ENCODE measurements around the gene MACROD1.

Gene MACROD1

DNA sequence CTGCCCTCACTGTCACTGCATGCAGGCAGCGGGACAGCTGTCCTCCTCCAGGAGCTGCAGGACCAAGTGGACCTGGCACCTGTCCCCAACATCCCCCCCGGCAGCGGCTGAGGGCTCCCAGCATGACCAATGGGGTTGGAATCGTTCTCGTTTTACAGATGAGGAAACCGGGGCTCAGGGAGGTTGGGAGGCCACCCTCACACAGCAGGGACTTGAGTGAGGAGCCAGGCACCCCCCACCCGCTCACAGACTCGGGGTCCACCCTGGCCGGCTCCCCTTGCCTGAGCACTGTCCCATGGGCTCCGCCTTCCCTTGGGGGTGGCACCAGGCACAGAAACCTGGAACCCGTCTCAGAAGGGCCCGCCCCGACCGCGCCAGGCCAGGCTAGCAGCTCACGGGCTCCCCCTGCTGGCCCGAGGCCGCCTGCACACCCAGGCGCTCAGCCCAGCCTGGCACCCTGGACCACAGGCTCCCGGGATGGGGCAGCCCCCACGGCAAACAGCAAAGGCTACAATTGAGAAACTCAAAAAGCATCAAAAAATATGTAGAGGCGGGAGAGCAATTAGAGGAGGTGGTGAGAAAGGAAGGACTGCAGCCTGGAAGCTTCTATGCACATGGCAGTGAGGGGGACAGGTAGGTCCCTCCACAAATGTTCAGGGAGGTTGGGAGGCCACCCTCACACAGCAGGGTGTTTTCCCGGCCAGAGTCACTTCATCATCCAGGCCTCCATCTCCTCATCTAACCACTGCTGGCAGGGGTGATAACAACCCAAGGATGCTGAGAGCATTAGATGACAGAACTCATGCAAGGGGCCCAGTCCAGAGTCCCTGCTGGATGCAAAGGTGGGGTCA lies 12.8 kb downstream of the MACROD1 start:
- H3K4me3 ChIP-seq (ENCODE audit: low read depth, low read length) = no peak overlapping the region

DNA sequence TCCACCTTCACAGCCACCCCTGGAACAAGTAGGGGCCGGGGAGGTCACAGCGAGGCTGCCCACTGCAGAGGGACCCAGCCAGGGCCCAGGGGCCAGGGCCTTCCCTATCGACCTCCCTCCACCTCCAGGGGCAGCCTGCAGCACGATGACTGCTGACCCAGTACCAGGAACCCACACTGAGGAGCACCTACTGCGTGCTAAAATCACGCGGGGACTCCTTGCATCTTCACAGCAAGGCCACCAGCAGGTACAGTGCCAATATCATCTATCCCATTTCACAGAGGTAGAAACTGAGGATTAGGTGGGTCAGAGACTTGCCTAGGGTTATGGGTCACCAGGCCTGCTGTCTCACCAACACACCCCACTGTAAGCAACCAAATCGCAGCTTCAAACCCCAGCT lies 14.6 kb downstream of the MACROD1 start:
- H3K4me3 ChIP-seq (ENCODE audit: low read depth, low read length) = no peak overlapping the region

DNA sequence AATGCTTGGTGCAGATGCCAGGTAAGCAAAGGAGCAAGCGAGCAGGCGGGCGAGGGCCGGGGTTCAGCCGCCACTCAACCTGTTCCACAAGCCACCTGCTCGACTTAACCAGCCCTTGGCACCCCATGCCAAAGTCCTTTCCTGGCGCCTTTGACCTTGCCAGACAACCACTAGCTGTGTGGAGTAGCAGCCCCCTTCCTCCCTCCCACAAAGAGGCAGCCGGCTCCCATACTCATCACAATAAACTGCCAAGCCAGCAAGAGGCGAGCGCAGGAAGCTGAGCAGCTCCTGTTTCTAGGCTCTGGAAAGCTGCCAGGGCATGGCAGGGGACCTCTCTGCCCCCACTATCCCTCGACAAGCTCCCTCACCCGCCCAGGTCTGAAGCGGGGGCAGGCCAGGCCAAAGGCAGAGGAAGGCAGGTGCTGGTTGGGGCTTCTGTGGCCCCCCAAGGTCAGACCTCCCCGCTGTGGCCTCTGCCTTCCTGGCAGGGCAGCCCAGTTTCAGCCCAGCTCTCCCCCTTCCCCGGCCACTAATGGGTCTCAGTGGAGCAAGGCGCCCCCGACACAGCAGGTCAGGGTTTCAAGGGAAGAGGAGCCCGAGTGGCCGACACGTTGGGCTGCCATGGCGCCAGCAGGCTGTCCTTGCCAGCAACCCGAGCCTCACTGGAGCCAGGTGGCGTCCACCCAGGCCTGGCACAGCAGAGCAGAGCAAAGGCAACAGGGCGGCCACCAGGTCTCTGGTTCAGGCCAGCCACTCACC lies 15.3 kb downstream of the MACROD1 start:
- no peak overlapping the region for H3K4me3 ChIP-seq (ENCODE audit: low read depth, low read length)

DNA sequence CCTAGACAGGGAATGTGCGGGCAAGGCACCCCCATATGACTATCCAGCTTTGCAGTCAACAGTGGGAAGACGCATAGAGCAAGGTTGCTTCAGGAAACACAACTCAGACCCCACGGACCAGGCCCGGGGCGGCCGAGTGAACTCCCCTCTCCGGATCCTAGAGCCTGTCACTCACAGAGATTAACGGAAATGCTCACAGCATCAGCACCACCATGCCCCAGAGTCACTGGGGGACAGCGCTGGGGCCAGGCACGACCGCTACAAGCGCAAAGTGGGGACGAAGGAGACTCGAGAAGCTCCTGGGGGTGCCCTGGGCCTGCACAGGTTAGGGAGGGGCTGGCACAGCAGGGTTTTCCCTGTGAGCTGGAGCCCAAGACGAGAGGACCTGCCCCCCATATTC lies 15.9 kb downstream of the MACROD1 start:
- H3K4me3 ChIP-seq (ENCODE audit: low read depth, low read length) = no peak overlapping the region

DNA sequence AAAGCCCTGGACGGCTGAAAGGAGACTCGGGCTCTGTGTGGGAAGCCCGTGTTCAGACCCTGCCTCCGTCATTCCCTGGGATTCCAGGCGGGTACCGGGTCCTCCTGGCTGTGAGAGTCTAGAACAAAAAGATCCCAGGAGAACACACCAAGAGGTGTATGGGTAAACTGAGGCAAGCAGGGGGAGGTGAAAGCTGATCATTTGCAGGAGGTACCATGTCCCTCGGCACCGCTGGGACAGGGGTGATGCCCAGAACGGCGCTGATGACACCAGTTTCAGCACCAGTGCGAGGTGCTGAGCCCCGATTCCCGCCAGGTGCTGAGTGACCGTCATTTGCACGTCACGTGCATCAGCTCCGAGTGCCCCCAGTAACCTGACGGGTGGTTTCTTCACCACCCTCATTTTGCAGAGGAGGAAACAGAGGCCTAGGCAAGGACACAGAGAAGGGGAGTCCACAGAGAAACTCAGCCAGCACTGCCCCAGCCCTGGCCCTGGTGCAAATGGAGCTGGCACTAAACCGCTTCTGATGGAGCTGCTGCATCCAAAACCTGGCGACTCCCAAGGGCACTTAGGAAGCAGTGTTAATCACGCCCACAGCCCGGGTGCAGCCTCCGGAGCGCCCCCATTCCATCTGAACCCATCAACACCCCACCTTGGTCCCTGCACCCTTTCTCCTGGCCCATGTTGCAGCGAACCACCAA lies 16.8 kb downstream of the MACROD1 start:
- no peak overlapping the region for H3K4me3 ChIP-seq (ENCODE audit: low read depth, low read length)

DNA sequence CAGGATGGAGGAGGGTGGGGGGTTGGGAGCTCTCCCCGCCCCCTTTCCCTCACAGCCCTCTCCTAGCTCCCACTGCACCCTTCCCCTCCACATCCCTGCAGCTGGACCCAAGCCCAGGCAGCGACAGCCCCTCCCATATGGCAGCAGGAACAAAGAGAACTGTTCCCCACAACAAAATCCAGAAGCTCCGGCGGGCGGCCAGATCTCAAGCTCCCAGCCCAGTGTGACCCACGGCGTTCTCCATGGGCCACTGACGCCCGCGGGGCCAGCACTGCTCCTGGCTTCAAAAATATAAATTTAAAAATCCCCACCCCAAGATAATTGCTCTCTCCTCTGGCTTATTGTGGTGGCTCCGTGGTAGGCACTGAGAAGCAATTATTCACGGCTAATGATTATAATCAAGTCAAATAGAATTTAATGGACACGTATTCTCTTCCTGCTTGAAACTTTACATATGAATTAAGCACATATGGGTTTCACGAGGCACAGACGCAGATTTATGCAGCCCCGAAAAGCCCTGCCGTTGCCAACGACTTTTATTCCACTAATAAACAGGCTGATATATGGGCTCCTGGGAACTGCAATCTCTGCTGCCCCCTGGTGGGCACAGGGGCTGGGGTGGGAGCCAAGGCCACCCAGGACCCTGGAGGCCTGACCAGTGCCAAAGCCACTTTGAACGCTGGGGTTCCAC lies 17.5 kb downstream of the MACROD1 start:
- H3K4me3 ChIP-seq (ENCODE audit: low read depth, low read length) = no peak overlapping the region

DNA sequence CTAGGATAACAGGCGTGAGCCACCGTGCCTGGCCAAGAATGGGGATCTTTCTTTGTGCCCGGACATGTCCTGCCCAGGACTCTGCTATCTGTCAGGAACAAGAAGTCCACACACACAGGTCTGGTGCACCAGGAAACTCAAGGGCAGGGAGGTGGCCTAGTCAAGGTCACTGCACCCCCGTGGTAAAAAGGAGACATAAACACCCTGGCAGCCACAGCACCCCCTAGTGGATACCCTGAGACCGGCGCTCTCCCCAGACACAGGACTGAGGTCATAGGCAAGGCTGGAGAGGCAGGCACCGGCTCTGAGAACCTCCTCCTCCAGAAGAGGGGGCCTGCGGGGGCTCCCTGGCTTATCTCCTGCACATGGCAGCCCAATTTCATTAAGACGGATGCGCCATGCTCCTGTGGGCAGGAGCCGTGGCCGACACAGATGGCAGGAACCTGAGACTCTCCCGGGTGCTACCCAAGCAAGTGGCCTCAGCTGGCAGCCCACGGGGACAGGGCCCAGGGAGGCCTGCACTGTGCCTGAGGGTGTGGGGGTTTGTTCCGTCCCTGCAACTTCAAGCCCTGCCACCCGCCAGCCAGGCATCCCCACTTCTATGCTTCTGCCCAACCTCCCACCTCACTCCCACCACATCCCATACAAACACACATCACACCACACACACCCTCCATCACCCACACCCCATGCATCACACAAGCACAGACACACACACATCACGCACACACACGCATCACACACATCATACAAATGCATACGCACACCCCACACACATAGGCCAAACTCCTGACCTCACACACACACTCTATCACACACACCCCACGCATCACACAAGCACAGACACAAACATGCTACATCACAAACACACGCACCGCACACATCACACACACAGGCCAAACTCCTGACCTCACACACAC lies 19.6 kb downstream of the MACROD1 start:
- H3K4me3 ChIP-seq (ENCODE audit: low read depth, low read length) = no peak overlapping the region

DNA sequence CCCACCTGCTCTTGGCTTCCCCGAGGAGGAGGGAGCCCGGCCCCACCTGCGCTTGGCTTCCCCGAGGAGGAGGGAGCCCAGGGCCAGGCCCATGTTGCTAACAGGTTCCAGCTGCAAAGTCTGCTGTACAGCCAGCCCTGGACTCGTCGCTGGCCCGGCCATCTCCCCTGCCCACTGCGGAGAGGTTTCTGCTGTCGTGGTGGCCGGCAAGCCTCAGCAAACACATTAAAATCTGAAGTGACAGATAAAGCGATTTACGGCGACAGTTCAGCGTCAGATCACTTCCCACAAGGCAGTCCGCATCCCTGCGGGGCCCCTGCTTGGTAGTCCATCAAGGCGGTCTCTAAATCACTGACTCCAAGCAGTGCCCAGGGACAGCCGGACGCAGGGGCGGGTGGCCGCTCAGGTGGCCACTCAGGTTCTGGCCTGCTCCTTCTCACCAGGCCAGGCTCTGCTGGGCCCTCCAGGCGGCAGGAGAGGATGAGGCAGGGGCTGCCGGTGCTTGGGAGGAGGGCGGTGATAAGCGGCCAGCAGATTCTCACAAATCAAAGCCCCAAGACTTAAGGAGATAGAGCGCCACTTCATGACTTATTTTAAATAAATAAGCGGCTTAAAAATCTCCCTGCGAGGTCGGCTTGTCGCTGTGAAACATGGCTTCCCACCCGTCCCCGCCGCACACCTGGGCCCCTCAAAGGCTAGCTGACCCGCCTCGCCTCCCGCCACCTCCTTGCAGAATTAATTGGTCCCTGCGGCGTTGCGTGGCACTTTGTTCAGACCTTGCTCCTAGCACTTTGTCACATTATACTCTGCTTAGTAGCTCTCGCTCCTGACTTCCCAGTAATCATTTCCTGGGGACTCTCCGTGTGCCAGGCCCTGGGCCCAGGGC lies 21.1 kb downstream of the MACROD1 start:
- no peak overlapping the region for H3K4me3 ChIP-seq (ENCODE audit: low read depth, low read length)

DNA sequence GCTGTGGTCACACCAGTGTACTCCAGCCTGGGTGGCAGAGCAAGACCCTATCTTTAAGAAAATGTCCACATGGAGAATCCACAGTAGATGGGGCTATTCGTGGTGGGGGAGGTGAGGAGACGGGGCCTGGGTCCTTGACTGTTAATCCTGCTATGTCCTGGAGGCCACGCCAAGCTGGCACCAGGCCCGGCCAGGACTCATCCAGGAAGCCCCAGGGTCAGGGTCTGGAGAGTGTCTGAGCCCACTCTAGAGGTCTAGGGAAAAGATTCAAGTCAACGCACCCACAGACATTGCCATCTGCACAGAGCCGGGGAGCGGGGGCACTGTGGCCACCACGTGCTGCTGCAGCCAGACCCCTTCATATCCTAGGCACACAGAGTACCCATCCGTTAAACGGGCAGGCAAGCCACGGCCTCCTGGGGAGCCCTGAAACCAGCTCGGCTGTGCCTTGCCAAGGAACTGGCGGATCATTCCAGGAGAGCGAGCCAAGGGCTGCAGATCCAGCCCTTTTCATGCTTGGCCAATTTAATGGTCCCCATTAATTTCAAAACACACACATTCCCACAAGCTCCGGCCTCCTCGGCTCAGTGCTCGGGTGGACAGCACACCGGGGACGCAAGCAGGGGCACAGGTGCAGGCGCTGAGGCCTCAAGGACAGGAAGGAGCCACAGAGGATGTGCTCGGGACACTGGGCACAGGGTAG lies 24.7 kb downstream of the MACROD1 start:
- H3K4me3 ChIP-seq (ENCODE audit: low read depth, low read length) = no peak overlapping the region

DNA sequence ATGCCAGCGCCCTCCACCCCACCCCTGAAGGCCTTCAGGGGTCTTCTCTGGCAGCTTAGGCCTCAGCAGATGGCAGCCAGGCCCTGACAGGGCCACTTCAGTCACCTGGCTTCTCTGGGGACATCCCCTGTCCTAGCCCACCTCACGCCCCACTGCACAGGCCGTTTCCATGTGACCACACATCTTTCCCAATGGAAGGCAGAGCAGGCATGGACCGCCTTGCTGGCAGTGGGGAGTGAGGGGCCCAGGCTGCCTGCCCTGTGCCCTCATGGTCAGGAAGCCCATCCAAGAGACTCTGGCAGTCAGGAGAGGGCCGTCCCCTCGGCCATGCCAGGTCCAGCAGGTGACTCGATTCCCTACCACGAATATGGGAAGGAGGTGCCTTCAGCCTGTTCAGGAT lies 25.8 kb downstream of the MACROD1 start:
- H3K4me3 ChIP-seq (ENCODE audit: low read depth, low read length) = no peak overlapping the region

DNA sequence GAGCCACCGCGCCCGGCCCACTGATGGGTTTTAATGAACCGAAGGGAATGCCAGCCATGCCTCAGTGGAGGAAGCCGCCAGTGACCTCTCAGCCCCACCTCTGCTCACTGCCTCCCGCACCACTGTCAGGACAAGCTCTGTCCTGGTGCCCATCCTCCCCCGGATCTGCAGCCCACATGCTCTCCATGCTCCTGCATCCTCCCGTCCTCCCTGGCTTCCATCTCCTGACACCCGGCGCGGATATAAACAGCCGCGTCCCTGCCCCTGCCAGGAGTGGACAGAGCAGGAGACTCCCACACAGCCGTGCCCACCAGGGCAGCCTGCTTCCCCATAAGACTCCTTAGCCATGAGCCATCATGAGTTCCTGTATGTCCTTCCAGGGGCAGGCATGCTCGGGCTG lies 26.9 kb downstream of the MACROD1 start:
- no peak overlapping the region for H3K4me3 ChIP-seq (ENCODE audit: low read depth, low read length)

DNA sequence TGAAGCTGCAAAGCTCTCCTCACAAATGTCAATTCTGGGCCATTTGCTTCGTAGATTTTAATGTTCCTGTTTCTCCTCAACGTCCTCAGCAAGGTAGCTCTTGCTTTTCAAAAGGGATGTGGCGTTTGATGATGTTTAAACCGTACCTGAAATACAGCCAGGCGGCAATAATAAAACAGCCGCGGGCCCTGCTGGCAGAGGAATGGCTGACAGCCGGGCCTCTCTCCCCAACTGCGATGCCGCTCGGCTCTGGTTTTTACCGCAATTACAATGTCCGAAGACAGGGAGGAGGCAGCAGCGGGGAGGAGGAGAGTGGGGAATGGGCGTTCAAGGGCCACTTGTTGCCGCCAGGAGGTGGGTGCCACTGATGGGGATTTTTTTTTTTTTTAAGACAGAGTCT lies 27.5 kb downstream of the MACROD1 start:
- H3K4me3 ChIP-seq (ENCODE audit: low read depth, low read length) = no peak overlapping the region

DNA sequence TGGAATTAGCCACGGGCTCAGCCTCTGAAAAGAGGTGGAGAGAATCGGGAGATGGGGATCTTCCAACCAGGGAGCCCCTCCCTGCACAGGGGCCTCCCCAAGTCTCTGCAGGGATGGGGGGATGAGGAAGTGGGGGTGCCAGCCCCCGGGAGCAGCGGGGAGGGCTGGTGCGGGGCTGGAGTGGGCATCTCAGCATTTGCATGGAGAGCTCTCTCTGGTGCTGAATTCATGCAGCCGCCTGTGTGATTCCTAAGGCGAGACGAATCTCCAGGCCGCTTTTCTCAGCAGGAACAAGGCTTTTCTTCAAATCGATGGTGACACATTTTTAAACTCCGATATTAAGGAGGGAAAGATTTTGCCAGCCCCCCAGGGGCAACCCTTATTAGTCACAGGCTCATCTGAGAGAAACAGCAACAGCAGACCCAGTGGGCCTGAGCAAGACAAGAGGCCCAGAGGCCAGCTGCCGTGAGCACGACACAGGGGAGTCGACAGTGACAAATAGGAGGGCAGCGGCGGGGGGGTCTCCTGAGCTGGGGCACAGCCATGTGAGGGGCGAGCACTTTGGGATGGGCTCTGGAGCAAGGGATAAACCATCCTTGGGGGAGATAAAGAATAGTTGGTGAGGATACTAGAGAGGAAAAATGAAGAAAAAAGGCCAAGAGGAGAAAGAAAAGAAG lies 29.0 kb downstream of the MACROD1 start:
- no peak overlapping the region for H3K4me3 ChIP-seq (ENCODE audit: low read depth, low read length)

DNA sequence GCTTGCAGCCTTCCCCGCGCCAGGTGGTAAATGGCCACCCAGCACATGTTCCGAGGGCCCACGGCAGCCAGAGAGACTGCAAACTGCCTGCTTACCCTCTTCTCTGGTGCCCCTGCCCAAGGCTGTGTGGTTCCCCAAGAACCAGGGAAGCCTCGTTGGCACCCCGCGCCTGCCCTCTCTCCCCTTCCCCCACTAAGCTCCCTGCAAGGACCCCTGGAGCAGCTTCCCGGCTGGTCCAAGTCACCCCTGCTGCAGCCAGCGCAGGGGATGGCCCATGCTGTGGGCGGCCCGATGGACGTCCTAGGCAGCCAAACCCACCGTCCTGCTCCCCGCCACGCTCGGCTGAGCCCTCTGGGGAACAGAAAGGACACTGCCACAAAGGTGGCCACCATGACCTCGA lies 30.2 kb downstream of the MACROD1 start:
- H3K4me3 ChIP-seq (ENCODE audit: low read depth, low read length) = no peak overlapping the region

DNA sequence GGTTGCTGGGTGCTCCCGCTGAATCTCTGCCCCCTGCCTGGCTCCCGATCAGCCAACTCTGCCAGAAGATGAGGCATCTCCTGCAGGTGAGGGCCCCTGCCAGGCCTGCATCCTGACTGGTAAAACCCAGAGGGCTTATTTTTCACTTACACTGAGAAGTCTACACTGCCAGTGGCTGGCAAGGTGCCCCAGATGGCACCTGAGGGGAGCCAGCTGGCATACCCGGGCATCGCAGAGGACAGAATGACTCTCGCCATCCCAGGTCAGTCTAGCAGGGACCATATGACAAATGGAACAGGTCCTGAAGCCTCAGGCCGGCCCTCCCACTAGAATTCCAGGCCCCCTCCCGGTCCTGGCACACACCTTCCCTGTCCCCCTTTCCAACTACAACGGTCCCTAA lies 30.9 kb downstream of the MACROD1 start:
- no peak overlapping the region for H3K4me3 ChIP-seq (ENCODE audit: low read depth, low read length)

DNA sequence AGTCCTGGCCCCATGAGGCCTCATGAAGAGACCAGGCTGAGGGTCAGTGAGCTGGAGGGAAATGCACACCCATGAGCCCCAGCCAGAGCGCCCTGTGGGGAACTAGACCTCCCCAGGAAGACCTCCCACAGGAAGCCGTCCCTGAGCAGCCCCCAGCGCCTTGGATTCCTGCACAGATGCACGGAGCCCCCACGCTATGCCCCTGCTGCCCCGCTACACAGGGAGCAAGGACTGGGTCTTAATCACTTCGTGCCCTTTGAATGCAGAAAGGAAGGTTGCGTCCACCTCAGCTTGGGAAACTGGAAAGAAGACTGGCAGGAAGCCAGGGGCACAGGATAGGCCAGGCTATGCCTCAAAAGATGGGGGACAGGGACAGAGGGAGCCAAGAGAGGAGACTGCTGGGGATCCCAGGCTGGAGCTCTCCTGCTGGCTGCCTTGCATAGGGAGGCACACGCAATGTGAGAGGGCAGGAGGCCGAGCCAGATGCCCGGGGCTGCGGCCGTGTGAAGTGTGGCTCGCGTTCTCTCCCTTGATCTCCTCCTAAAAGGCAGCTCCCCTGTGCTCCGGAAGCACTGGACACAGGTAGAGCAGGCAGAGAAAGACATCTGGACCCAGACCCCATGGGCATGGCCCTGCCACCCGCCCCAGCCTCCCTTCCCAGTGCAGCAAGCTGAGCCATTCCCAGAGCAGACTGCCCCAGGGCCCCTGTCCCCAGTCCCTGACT lies 32.8 kb downstream of the MACROD1 start:
- no peak overlapping the region for H3K4me3 ChIP-seq (ENCODE audit: low read depth, low read length)

DNA sequence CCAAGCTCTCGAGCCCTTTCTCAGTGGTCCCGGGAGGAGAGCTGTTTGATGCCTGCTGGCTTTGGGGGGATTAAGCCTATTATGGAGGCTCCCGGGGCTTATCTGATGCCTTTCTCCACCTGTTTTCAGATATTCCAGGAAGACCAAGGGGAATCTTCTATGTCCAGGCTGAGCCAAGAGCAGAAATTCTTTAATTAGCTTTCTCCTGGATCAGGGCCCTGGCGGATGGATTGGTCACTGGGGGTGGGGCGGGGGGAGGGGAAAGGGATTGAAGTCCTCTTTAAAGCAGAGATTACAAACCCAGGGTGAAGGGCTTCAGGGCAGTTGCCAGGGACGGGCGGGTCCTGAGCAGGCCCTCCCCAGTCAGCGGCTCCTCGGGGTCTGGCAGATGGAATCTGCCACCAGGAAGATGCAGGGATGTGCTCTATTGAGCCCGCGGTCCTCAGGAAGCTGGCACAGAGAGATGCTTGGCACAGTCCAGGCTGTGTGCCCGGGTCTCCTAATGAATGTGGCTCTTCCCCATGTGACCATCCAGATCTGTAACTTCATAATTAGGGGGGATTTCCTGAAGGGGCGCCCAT lies 33.6 kb downstream of the MACROD1 start:
- H3K4me3 ChIP-seq (ENCODE audit: low read depth, low read length) = no peak overlapping the region

Data from iPS-11a (cell line).